Fibroblast of skin of right biceps (primary cell): Measurements from ENCODE around the gene PCDHB6.
A peak's percentile ranks its signal among the peaks of the same experiment; 100 is the strongest.
"Not testable (repeated sequence)": the region's sequence is repeated elsewhere in the genome, so short reads cannot be mapped to it uniquely, and the experiment has no call there.

Experiments
- DNase-seq: peaks from one replicate; pipeline ENCODE4 v3.0.0-alpha.2; 2013

The PCDHB6 gene

GRCh38 chr5:141149812-141150211 is at the start of gene PCDHB6:
PCDHB6 (plus strand) TSS chr5:141150057; CDS start chr5:141150258, 201 bp downstream.
- peak; percentile 1 for DNase-seq

DNA sequence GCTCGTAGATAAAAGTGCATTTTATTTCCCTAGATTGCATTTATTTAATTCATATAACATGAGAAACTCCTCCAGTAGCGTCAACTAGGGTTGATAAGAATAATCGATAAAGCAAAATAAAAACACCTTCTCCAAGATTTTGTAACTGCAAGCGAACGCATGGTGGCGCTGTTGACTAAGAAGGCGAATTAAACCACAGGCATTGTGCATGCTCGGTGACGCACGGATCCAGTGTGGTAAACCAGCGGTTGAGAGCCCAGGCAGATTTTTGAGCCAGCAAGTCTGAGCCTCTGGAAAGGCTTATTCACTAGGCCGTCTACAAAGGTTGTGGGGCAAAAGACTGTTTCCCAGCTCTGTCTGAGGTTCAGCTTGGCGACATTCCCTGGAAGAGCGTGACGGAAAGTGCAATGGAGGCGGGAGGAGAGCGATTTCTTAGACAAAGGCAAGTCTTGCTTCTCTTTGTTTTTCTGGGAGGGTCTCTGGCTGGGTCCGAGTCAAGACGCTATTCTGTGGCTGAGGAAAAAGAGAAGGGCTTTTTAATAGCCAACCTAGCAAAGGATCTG is 49.5 kb upstream of the PCDHB6 start, which contains the start of gene PCDHB3:
Gene PCDHB3 (plus strand): TSS at position 231 of the 563 bp plus-strand sequence. CDS start 177 bp downstream, at position 408.
- peak; percentile 48 for DNase-seq

DNA sequence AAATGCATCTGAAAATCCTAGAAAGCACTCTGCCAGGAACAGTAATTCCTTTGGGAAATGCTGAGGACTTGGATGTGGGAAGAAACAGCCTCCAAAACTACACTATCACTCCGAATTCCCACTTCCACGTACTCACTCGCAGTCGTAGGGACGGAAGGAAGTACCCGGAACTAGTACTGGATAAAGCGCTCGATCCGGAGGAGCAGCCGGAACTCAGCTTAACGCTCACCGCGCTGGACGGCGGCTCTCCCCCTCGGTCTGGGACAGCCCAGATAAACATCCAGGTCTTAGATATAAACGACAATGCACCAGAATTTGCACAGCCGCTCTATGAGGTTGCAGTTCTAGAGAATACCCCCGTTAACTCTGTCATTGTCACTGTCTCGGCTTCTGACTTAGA is 48.8 kb upstream of the PCDHB6 start:
- no peak for DNase-seq

DNA sequence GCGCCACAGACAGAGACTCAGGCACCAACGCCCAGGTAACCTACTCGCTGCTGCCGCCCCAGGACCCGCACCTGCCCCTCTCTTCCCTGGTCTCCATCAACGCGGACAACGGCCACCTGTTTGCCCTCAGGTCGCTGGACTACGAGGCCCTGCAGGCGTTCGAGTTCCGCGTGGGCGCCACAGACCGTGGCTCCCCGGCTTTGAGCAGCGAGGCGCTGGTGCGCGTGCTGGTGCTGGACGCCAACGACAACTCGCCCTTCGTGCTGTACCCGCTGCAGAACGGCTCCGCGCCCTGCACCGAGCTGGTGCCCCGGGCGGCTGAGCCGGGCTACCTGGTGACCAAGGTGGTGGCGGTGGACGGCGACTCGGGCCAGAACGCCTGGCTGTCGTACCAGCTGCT is 47.8 kb upstream of the PCDHB6 start:
- not testable (repeated sequence) for DNase-seq

DNA sequence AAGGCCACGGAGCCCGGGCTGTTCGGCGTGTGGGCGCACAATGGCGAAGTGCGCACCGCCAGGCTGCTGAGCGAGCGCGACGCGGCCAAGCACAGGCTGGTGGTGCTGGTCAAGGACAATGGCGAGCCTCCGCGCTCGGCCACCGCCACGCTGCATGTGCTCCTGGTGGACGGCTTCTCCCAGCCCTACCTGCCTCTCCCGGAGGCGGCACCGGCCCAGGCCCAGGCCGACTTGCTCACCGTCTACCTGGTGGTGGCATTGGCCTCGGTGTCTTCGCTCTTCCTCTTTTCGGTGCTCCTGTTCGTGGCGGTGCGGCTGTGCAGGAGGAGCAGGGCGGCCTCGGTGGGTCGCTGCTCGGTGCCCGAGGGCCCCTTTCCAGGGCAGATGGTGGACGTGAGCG is 47.4 kb upstream of the PCDHB6 start:
- not testable (repeated sequence) for DNase-seq

- no peak for DNase-seq
These were observed 44.5 kb upstream of the PCDHB6 start for GRCh38 chr5:141105350-141105749.

GRCh38 chr5:141119250-141119649 is 30.6 kb upstream of the PCDHB6 start:
- no peak for DNase-seq

DNA sequence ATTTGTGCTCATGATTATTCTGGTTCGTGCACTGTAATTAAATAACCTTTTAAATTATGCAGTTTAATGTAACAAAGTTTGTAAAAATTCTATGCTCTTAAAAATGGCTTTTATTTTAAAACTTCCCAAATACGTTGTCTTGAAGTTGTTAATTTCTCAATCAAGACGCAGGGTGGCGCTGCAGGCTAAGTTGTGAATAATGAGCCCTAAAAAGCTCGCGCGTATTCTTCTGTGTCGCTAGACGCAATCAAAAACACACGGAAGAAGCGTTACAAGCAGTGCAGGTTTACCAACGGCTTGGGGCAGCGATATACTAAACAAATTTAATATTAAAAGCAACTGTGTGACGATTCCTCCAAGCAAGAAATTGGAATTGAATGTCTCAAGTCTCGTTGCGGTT is 28.3 kb upstream of the PCDHB6 start, which contains the start of gene PCDHB4:
Gene PCDHB4 (plus strand): TSS at position 256 of the 400 bp plus-strand sequence. CDS start 181 bp downstream, outside the sequence.
- DNase-seq, result no peak

GRCh38 chr5:141121985-141122384 is 27.9 kb upstream of the PCDHB6 start:
- DNase-seq, result no peak

DNA sequence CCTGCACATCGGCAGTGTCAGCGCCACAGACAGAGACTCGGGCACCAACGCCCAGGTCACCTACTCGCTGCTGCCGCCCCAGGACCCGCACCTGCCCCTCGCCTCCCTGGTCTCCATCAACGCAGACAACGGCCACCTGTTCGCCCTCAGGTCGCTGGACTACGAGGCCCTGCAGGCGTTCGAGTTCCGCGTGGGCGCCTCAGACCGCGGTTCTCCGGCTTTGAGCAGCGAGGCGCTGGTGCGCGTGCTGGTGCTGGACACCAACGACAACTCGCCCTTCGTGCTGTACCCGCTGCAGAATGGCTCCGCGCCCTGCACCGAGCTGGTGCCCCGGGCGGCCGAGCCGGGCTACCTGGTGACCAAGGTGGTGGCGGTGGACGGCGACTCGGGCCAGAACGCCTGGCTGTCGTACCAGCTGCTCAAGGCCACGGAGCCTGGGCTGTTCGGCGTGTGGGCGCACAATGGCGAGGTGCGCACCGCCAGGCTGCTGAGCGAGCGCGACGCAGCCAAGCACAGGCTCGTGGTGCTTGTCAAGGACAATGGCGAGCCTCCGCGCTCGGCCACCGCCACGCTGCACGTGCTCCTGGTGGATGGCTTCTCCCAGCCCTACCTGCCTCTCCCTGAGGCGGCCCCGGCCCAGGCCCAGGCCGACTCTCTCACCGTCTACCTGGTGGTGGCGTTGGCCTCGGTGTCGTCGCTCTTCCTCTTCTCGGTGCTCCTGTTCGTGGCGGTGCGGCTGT is 26.3 kb upstream of the PCDHB6 start:
- not testable (repeated sequence) for DNase-seq

GRCh38 chr5:141127305-141127704 is 22.6 kb upstream of the PCDHB6 start:
- DNase-seq, result no peak

DNA sequence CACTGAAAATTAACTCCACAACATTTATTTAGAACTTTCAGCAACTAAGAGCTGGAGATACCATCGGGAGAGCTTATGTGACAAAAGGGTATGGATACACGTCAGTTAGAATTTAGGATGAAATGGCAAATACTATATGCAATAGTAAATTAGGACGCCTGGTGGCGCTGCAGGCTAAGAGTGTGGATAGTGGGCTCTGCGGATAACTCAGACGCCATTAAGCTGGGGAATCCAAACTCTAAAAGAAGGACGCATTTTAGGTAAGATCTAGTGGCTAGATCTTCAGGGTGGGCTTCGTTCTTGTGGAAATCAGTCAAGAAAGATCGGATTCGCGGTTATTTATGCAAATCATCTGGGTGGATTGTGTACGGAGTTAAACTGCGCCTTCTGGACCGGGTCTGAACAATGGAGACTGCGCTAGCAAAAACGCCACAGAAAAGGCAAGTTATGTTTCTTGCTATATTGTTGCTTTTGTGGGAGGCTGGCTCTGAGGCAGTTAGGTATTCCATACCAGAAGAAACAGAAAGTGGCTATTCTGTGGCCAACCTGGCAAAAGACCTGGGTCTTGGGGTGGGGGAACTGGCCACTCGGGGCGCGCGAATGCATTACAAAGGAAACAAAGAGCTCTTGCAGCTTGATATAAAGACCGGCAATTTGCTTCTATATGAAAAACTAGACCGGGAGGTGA is 14.7 kb upstream of the PCDHB6 start, which contains the start of gene PCDHB5:
Gene PCDHB5 (plus strand): TSS at position 177 of the 688 bp plus-strand sequence. CDS start 229 bp downstream, at position 406.
- peak; percentile 13 for DNase-seq

DNA sequence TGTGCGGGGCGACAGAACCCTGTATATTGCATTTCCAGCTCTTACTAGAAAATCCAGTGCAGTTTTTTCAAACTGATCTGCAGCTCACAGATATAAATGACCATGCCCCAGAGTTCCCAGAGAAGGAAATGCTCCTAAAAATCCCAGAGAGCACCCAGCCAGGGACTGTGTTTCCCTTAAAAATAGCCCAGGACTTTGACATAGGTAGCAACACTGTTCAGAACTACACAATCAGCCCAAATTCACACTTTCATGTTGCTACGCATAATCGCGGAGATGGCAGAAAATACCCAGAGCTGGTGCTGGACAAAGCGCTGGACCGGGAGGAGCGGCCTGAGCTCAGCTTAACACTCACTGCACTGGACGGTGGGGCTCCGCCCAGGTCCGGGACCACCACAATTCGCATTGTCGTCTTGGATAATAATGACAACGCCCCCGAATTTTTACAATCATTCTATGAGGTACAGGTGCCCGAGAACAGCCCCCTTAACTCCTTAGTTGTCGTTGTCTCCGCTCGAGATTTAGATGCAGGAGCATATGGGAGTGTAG is 14.1 kb upstream of the PCDHB6 start:
- no peak for DNase-seq

DNA sequence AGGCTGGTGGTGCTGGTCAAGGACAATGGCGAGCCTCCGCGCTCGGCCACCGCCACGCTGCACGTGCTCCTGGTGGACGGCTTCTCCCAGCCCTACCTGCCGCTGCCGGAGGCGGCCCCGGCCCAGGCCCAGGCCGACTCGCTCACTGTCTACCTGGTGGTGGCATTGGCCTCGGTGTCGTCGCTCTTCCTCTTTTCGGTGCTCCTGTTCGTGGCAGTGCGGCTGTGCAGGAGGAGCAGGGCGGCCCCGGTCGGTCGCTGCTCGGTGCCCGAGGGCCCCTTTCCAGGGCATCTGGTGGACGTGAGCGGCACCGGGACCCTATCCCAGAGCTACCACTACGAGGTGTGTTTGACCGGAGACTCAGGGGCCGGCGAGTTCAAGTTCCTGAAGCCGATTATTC is 12.5 kb upstream of the PCDHB6 start:
- not testable (repeated sequence) for DNase-seq

DNA sequence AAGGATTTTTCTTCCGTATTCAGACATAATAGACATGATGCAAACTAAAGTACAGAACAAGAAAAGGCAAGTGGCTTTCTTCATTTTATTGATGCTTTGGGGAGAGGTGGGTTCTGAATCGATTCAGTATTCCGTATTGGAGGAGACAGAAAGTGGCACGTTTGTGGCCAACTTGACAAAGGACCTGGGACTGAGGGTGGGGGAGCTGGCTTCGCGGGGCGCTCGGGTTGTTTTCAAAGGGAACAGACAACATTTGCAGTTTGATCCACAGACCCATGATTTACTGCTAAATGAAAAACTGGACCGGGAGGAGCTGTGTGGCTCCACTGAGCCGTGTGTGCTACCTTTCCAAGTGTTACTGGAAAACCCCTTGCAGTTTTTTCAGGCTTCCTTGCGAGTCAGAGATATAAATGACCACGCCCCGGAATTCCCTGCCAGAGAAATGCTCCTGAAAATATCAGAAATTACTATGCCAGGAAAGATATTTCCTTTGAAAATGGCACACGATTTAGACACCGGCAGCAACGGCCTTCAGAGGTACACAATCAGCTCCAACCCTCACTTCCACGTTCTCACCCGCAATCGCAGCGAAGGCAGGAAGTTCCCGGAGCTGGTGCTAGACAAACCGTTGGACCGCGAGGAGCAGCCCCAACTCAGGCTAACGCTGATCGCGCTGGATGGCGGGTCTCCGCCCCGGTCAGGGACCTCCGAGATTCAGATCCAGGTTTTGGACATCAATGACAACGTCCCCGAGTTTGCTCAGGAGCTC is 551 bp downstream of the PCDHB6 start:
- DNase-seq, result no peak

DNA sequence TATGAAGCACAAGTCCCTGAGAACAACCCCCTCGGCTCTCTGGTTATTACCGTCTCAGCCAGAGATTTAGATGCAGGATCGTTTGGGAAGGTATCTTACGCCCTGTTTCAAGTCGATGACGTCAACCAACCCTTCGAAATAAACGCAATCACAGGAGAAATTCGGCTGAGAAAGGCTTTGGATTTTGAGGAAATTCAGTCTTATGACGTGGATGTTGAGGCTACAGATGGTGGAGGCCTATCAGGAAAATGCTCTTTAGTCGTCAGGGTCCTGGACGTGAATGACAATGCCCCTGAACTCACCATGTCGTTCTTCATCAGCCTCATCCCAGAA is 1.1 kb downstream of the PCDHB6 start:
- no peak for DNase-seq

GRCh38 chr5:141151632-141152031 is 1.8 kb downstream of the PCDHB6 start:
- DNase-seq, result not testable (repeated sequence)

DNA sequence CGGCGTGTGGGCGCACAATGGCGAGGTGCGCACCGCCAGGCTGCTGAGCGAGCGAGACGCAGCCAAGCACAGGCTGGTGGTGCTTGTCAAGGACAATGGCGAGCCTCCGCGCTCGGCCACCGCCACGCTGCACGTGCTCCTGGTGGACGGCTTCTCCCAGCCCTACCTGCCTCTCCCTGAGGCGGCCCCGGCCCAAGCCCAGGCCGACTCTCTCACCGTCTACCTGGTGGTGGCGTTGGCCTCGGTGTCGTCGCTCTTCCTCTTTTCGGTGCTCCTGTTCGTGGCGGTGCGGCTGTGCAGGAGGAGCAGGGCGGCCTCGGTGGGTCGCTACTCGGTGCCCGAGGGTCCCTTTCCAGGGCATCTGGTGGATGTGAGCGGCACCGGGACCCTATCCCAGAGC is 2.2 kb downstream of the PCDHB6 start:
- not testable (repeated sequence) for DNase-seq

DNA sequence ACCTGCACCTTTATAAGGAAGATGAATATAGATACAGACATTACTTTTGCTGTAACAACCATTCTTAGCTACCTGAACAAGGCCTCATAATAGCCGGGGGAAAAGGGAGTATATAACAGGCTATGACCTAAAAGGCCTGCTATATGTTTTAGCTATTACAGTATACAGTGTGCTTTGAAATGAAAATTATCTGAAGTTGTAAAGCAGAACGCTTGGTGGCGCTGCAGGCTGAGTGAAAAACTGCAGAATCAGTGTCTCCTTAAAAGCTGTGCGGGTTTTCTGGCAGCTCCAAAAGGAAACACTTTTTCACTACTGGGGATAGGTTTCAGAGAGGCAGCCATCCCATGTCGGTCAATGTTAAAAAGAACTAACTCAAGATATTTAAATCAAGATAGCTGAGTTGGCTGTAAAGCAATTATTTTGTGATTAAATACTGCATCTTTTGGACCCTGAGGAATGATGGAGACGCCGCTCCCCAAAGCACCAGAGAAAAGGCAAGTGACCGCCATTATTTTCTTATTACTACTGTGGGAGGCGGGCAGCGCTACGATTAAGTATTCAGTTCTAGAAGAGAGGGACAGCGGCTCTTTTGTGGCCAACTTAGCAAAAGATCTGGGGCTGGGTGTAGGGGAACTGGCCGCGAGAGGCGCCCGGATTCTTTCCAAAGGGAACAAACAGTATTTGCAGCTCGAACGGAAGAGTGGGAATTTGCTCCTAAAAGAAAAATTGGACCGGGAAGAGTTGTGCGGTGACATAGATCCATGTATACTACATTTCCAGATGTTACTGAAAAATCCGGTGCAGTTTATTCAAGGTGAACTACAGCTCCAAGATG is 5.9 kb downstream of the PCDHB6 start:
- no peak for DNase-seq

DNA sequence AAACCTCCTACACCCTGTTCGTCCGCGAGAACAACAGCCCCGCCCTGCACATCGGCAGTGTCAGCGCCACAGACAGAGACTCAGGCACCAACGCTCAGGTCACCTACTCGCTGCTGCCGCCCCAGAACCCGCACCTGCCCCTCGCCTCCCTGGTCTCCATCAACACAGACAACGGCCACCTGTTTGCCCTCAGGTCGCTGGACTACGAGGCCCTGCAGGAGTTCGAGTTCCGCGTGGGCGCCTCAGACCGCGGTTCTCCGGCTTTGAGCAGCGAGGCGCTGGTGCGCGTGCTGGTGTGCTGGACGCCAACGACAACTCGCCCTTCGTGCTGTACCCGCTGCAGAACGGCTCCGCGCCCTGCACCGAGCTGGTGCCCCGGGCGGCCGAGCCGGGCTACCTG is 7.5 kb downstream of the PCDHB6 start:
- DNase-seq, result not testable (repeated sequence)

DNA sequence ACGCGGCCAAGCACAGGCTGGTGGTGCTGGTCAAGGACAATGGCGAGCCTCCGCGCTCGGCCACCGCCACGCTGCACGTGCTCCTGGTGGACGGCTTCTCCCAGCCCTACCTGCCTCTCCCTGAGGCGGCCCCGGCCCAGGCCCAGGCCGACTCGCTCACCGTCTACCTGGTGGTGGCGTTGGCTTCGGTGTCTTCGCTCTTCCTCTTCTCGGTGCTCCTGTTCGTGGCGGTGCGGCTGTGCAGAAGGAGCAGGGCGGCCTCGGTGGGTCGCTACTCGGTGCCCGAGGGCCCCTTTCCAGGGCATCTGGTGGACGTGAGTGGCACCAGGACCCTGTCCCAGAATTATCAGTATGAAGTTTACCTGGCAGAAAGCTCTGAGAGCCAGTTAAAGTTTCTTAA is 8.0 kb downstream of the PCDHB6 start:
- DNase-seq, result not testable (repeated sequence)
